Panc1 (cell line): ENCODE measurements around the gene MRPL40. TPM values are rescaled to one million over a fixed set of nuclear protein-coding genes. Genes with fewer than 3 reads are reported as not detected.

Experiments used
- ATAC-seq: fragments of 200-7000 bp; cut with Tn5 transposase; 2 replicates; pipeline ENCODE4 v1.9.1; 2020; ENCODE audit warnings: mild to moderate bottlenecking, moderate library complexity
- BruUV-seq: library from RNA; stranded (reverse); fragments of 400-500 nt; replicated peaks from 2 replicates; lab custom pipeline; 2021; lab: Mats Ljungman, UMichigan
- CTCF ChIA-PET: fragments of 300-600 bp; sonication (Branson Sonifier 250); formaldehyde crosslinking; loops from one replicate; lab custom pipeline; 2022; ENCODE audit warnings: antibody characterized with exemption; lab: Charles Lee
- POLR2A ChIA-PET: fragments of 300-600 bp; sonication (Branson Sonifier 250); formaldehyde crosslinking; loops from one replicate; lab custom pipeline; 2022; ENCODE audit warnings: antibody characterized with exemption; lab: Charles Lee
- DNase-seq: peaks from one replicate; pipeline ENCODE4 v3.0.0-alpha.2; 2010; ENCODE audit warnings: low read depth, low spot score
- H3K27ac ChIP-seq: 2 replicates; pipeline ENCODE4 v1.5.1; 2011; ENCODE audit warnings: mild to moderate bottlenecking, low read length, inconsistent platforms
- H3K27me3 ChIP-seq: fragments of 200-500 bp; sonication (Bioruptor generic); 2 replicates; pipeline ENCODE4 v1.6.0; 2014; ENCODE audit warnings: low read length, inconsistent platforms; ENCODE audit not compliant: control insufficient read depth, insufficient read depth
- H3K36me3 ChIP-seq: fragments of 200-500 bp; sonication (Bioruptor generic); 2 replicates; pipeline ENCODE4 v1.5.1; 2014; ENCODE audit warnings: inconsistent platforms, mild to moderate bottlenecking, low read length, moderate library complexity; ENCODE audit not compliant: control insufficient read depth, insufficient read depth
- H3K4me1 ChIP-seq: 2 replicates; pipeline ENCODE4 v1.5.1; 2011; ENCODE audit warnings: inconsistent platforms, mild to moderate bottlenecking, low read length, moderate library complexity; ENCODE audit not compliant: control insufficient read depth, insufficient read depth
- H3K4me3 ChIP-seq, 2 experiments: 2 replicates each; pipeline ENCODE4 v1.5.1; 2011 to 2012; ENCODE audit warnings: low read depth in 2 of 2, low read length in 2 of 2, mild to moderate bottlenecking in 2 of 2, inconsistent platforms in 1 of 2, moderate library complexity in 1 of 2
- H3K9me3 ChIP-seq: fragments of 200-500 bp; sonication (Bioruptor generic); 2 replicates; pipeline ENCODE4 v1.5.1; 2014; ENCODE audit warnings: low read depth, mild to moderate bottlenecking, inconsistent platforms, low read length, moderate library complexity; ENCODE audit not compliant: control insufficient read depth, insufficient read depth
- CTCF ChIP-seq: fragments of 450-650 bp; IDR thresholded peaks from 2 replicates; pipeline ENCODE4 v1.5.1; 2017; ENCODE audit warnings: mild to moderate bottlenecking
- POLR2AphosphoS5 ChIP-seq: IDR thresholded peaks from 2 replicates; pipeline ENCODE4 v1.6.1; 2012; ENCODE audit warnings: mild to moderate bottlenecking, low read depth, low read length, moderate library complexity
- REST ChIP-seq, 2 experiments: IDR thresholded peaks; 2 replicates each; pipeline ENCODE4 v1.6.1; 2011 to 2012; ENCODE audit warnings: low read depth in 2 of 2, control low read depth in 1 of 2, low read length in 1 of 2, mild to moderate bottlenecking in 1 of 2, moderate library complexity in 1 of 2; ENCODE audit not compliant: insufficient read depth in 1 of 2
- SIN3A ChIP-seq: IDR thresholded peaks from 2 replicates; pipeline ENCODE4 v1.6.1; 2012; ENCODE audit warnings: low read depth, mild to moderate bottlenecking, low read length, moderate library complexity, borderline replicate concordance; ENCODE audit not compliant: insufficient read depth
- TCF7L2 ChIP-seq: IDR thresholded peaks from 2 replicates; pipeline ENCODE4 v1.6.1; 2011; ENCODE audit warnings: mild to moderate bottlenecking, low read depth, low read length, inconsistent platforms
- in situ Hi-C: cut with HindIII; loops from 2 replicates; pipeline ENCODE4 v1.10.0; 2016; ENCODE audit warnings: low sequenced_read_pairs, low pct_unique_long_range_greater_than_20kb
- intact Hi-C: fragments of 100-400 bp; cut with micrococcal nuclease; formaldehyde crosslinking; loops from one replicate; pipeline ENCODE4 v1.10.0; 2022; ENCODE audit not compliant: unreplicated experiment
- total RNA-seq: library from RNA; stranded (reverse); gene quantifications from one replicate; pipeline ENCODE4 v1.2.1, GENCODE V29; 2021; ENCODE audit not compliant: unreplicated experiment

Gene MRPL40
- total RNA-seq, 1 experiment from 2014 or later, result 36.3 TPM

GRCh38 chr22:19429950-19430889, 2.1 kb upstream of the MRPL40 start:
- no peak for TF ChIP-seq REST (IDR thresholded peaks at IDR 0.05; ENCODE audit: insufficient read depth in 1 of 2, low read depth in 2 of 2, low read length in 1 of 2)
- TF ChIP-seq SIN3A, result no peak
- no peak for TF ChIP-seq POLR2AphosphoS5
- no peak for TF ChIP-seq TCF7L2
- TF ChIP-seq CTCF, result no peak
- Histone ChIP-seq H3K27ac (peak overlapping the region; percentile 72), H3K4me1 (peaks cover 6% of the 10 kb centered on the region; the same call in 1 of the 2 replicates), H3K27me3 (no peaks in the 10 kb centered on the region), H3K36me3 (peaks cover 4% of the 10 kb centered on the region; the same call in 1 of the 2 replicates), H3K4me3 (peak overlapping the region; percentile 81 to 88), H3K9me3 (no peaks in the 10 kb centered on the region)
- in situ Hi-C loops (no loop called here), intact Hi-C loops (no loop called here)
- DNase-seq, result no peak
- no peak for ATAC-seq
- no TSS peak for BruUV-seq
- ChIA-PET CTCF (no interaction called here), POLR2A (no interaction called here)

- Histone ChIP-seq H3K4me3 (peak overlapping the region; percentile 81 to 88), H3K36me3 (peaks cover 4% of the 10 kb centered on the region; the same call in 1 of the 2 replicates), H3K27me3 (no peaks in the 10 kb centered on the region), H3K9me3 (no peaks in the 10 kb centered on the region), H3K4me1 (peaks cover 6% of the 10 kb centered on the region; the same call in 1 of the 2 replicates), H3K27ac (peak overlapping the region; percentile 72)
- in situ Hi-C loops (no loop called here), intact Hi-C loops (no loop called here)
- no TSS peak for BruUV-seq
- TF ChIP-seq CTCF (no peak), SIN3A (no peak), REST (IDR thresholded peaks at IDR 0.05; ENCODE audit: insufficient read depth in 1 of 2, low read depth in 2 of 2, low read length in 1 of 2) (no peak), POLR2AphosphoS5 (no peak), TCF7L2 (no peak)
- ATAC-seq (peak; percentile 7; the same call in 1 of the 2 replicates), DNase-seq (no peak)
- ChIA-PET POLR2A (no interaction called here), CTCF (no interaction called here)
Measured at GRCh38 chr22:19430890-19431541, 1.3 kb upstream of the MRPL40 start.
